Activated CD8-positive, alpha-beta memory T cell treated with anti-CD3 and anti-CD28 coated beads, Interleukin-2, amount 50 U/mL, for 1 hour (primary cell): ENCODE data around the gene NFATC2.

Experiments used
- DNase-seq: peaks from one replicate; pipeline ENCODE4 v3.0.0-alpha.2; 2020; ENCODE audit errors: extremely low read depth

NFATC2 gene

DNA sequence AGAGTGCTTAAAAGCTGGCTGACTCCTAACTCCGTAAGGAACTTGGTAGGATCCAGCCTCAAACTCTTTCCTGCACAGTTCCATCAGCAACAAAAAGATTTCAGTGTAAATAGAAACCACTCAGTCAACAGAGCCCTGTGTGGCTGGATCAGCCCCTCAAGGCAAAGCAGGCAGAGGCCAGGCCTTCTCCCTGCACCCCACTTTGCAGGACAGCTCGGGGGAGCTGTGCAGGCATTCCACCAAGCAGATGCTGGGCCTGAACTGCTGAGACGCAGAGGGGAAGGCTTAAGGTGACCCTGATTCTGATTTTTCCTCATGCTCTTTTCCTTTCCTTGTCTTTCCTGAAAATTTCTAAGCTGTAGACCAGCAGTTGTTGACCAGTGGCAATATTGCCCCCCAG, 91.5 kb downstream of the NFATC2 start:
- no peak for DNase-seq

- no peak for DNase-seq
Measured at GRCh38 chr20:51450221-51450712, 92.3 kb downstream of the NFATC2 start.

DNA sequence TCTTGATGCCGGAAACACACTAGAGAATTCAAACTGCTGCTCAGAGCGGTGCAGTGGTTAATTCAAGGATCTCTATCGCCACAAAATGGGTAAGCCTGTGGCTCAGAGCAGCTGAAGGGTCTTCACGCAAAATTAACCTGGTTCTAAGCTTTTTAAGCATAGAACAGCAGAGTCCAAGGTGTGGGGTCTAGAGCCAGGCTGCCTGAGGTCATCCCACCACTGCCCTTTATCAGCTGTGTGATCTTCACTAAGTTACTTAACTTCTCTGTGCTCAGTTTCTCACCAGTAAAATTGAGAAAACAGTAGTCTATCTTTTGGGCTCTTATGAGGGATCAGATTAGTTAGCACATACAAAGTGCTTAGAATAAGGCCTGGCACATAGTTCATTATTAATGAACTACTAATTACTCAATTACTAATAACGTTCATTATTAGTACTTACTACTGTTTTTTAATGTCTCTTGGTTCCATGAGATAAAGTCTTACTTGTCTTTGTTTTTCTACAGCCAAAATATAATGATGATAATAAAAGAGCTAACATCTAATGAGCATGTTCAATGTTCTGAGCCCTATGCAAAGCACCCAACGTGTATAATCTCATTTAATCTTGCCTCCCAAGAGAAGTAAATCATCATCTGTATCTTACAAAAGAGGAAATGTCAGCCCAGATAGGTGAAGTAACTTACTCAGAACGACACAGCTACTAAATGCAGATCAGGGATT, 92.9 kb downstream of the NFATC2 start:
- no peak for DNase-seq

GRCh38 chr20:51447765-51448148, 94.8 kb downstream of the NFATC2 start:
- no peak for DNase-seq

- no peak for DNase-seq
Measured at GRCh38 chr20:51447097-51447764, 95.3 kb downstream of the NFATC2 start.

DNA sequence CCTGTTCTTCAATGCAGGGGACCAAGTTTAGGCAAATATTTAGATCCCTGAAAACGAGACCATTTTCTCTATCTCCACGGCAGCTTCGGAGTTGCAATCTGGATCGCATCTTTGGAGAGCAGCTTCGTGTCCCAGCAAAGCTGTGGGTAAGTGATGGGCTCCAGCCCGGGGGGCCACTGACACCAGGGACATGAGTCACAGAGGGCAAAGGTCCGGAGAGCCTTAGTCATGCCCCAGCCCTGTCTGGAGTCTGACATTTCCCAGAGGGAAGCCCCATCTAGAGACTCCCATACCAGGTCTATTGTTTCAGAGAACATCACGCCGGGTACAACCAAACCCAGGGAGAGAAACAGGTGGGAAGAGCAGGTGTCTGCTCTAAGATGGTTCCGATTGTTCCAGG, 95.9 kb downstream of the NFATC2 start:
- no peak for DNase-seq

GRCh38 chr20:51446230-51446629, 96.3 kb downstream of the NFATC2 start:
- DNase-seq, result no peak

GRCh38 chr20:51445591-51445990, 96.9 kb downstream of the NFATC2 start:
- no peak for DNase-seq

- no peak for DNase-seq
Measured at GRCh38 chr20:51444922-51445438, 97.5 kb downstream of the NFATC2 start.

DNA sequence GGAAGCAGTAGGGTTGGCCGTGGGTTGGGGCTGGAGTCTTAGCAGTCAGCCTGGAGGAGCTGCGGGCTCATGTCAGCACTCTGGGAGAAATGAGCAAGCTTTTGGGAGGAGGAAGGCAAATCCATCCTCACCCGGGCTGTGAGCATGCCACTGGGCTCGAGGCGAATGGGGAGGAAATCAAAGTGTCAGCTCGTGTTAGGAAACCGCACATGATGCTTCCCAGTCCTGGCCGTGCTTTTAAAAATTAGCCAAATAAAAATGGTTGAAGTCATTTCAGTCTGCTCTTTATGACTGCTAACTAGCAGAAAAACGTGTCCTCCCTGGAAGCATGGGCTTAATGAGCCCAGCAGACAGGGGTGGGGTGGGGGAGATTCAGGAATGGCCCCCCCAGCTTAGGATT, 98.1 kb downstream of the NFATC2 start:
- no peak for DNase-seq

DNA sequence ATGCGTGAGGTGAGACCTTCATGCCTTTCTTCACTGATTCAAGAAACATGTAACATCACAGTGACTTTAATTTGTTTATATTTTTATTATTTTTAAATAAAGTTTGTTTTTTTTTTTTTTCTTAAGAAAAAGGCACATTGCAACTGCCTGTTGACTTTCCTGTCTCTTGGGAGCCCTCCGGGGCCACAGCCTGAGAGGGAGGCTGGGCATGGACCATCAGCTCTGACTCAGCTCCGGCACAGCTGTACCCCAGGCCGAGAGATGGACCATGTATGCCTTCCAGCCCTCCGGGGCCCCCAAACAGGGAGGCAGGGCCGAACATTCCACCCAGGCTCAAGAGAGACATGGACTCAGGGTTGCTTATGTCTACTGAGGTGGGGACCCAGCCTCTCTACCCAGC, 99.9 kb downstream of the NFATC2 start:
- no peak for DNase-seq

- no peak for DNase-seq
Measured at GRCh38 chr20:51440589-51440988, 101.9 kb downstream of the NFATC2 start.

DNA sequence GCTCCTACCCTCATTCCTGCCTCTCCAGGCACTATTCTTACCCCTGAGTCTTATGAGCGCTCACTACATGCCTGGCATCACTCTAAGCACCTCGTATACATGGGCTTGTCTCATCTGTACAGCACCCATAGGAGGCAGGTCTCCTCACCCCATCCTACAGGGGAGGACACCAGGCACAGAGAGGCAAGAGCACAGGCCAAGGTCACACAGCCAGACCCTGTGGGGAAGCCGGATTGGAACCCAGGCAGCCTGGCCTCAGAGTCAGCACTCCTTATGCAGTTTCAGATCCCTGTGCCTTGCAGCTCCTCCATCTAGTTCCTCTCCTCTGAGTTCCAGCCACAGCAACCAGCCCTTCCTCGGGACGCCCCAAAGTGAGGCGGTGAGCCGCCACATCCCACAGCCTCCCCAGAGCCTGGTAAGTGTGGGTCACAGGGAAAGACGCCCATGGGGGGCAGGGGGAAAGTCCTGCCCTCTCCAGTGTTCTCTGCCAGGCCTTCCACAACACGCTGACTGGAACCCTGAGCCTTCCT, 103.3 kb downstream of the NFATC2 start:
- no peak for DNase-seq

DNA sequence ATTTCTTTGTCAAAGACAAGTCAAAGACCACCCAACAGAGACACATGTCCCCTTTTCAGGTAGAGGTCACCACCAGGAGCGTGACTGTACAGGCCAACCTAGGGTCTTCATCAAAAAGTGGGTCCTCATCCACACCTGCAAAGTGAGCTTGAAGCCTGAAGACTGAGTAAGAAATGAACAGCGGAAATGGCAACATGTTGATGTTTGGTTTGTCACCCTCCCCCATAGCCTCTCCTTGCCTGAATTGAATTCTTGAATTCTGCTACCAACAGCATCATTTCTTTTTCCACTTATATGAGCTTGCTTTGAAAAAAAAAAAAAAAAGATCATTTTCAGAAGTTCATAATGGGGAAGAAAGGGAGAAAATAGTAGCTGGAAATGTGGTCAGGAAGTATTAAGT, 104.4 kb downstream of the NFATC2 start:
- DNase-seq, result no peak

GRCh38 chr20:51437182-51437924, 105.2 kb downstream of the NFATC2 start:
- no peak for DNase-seq

GRCh38 chr20:51434580-51435247, 107.8 kb downstream of the NFATC2 start:
- DNase-seq, result no peak

DNA sequence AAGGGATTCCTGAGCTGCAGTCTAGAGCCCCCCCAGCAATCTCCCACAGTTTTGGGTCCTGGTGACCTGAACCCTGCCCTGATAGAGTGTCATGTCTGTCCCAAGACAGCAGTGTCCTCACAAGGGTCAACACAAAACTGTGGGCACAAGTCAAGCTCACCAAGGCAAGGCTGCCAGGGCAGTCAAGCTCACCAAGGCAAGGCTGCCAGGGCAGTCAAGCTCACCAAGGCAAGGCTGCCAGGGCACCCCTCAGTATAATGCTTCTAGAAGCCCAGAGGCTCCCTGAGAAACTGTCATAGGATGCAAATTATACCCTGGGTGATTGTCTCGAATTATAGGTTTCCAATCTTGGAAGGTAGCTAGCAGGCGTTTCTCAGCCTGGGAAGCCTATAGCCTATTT, 108.5 kb downstream of the NFATC2 start:
- DNase-seq, result no peak

DNA sequence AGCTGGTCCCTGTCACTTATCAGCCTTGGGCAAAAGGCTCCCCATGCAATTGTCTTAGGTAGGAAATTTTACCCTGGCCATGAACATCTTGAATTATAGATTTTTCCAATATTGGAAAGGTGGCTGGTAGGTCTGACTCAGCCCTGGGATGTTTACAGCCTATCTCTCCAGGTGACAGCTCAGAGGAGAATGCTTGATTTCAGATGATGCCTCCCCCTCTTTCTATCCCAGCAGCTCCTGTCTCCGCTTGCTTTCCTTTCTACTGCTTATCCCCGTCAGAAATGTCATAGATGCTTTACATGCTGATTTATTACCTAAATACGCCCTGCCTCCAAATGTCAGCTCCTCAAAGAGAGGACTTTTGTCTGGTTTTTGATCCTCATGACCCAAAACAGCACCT, 109.6 kb downstream of the NFATC2 start:
- DNase-seq, result no peak

DNA sequence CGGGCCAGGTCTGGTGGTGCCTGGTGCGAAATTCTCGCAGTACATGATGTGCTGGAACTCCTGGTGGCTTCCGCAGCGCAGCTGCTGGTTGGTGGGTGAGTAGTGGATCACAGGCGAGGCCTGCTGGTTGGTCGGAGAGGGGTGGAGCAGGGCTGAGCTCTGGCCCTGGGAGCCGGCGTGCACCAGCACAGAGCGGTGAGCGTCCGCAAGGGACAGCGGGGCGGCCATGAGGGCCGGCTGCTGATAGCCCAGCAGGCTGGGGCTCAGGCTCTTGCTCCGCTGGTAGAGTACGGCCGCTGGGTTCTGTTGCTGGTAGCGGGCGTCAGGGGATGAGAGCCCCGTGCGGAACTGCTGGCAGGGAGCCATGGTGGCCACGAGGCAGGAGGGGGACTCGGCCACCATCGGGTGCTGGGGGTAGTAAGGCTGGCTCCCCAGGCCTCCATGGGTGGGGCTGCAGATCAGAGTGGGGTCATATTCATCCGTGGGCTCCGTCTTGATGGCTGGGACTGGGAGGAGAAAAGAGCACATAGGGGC, 110.2 kb downstream of the NFATC2 start:
- no peak for DNase-seq

- DNase-seq, result no peak
Measured at GRCh38 chr20:51431321-51431720, 111.2 kb downstream of the NFATC2 start.

GRCh38 chr20:51430198-51430950, 112.1 kb downstream of the NFATC2 start:
- no peak for DNase-seq
